GM12891 (cell line): ENCODE measurements around the gene ARHGEF12.

ENCODE experiments used
- PAX5 ChIP-seq: IDR thresholded peaks from 2 replicates; pipeline ENCODE4 v1.6.1; 2011; ENCODE audit warnings: low read length, moderate library complexity, mild to moderate bottlenecking; ENCODE audit not compliant: insufficient read depth, severe bottlenecking
- POLR2A ChIP-seq: IDR thresholded peaks from 2 replicates; pipeline ENCODE4 v1.6.1; 2011; ENCODE audit warnings: low read depth, low read length, control low read depth
- POLR2AphosphoS5 ChIP-seq: IDR thresholded peaks from 2 replicates; pipeline ENCODE4 v1.6.1; 2011; ENCODE audit warnings: low read depth, low read length, control low read depth
- POU2F2 ChIP-seq: IDR thresholded peaks from 2 replicates; pipeline ENCODE4 v1.6.1; 2011; ENCODE audit warnings: low read depth, mild to moderate bottlenecking, control low read depth, low read length, moderate library complexity
- SPI1 ChIP-seq: IDR thresholded peaks from 2 replicates; pipeline ENCODE4 v1.6.1; 2011; ENCODE audit warnings: low read depth, low read length, control low read depth
- TAF1 ChIP-seq: IDR thresholded peaks from 2 replicates; pipeline ENCODE4 v1.6.1; 2011; ENCODE audit warnings: low read depth, low read length, control low read depth

DNA sequence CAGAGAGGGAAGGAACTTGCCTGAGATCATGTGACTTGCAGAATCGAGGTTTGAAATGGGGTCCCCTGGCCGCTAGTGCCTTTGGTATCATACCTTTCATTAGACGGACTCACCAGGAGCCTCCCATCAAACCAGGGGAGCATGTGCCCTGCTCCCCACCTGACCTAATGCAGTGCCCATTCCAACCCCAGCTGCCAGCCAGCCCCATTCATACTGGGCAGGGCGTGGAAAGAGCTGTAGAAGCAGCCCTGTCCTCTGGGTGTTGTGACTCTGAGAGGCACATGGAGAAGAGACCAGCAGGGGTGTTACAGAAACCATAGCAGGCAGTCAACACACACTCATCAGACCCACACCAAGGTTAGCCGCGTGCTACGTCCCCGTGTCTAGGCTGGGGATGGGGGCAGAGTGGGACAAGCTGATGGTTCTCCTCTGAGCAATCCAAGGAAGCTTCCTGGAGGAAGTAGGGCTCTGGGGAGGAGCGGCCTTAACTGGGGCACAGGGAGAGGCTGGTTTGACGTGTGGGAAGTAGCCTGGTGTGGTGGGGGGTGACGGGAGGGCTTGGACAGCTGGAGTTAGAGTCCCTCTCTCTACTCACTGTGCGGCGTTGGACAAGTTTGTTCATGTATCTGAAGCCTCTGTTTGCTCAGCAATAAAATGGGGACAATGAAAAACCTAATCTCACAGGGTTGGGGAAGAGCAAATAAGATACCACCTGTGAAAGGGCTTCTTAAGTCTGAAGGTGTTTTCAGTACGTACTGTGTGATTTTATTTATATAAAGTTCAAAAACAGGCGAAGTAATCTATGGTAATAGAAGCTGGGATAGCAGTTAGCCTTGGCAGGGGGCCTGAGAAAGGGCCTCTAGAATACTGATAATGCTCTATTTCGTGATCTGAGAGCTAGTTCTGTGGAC is 189.3 kb downstream of the ARHGEF12 start:
- TF ChIP-seq POLR2A (no peak), POLR2AphosphoS5 (no peak), POU2F2 (no peak), TAF1 (no peak), SPI1 (no peak), PAX5 (no peak)
